Breast epithelium (tissue), 4 donors: ENCODE data around the gene MOB3A. TPM values are rescaled to one million over a fixed set of nuclear protein-coding genes. Genes with fewer than 3 reads are reported as not detected.

Source experiments
- DNase-seq, 2 donors: peaks; one replicate each; pipeline ENCODE4 v3.0.0-alpha.2; 2019; ENCODE audit warnings: low spot score in 2 of 2
- H3K27ac ChIP-seq, 2 donors: fragments of 200-600 bp; sonication (generic) in 1 of 2; one replicate each; pipeline ENCODE4 v1.5.1; 2016 to 2019; ENCODE audit warnings: mild to moderate bottlenecking in 1 of 2
- H3K27me3 ChIP-seq, 2 donors: fragments of 200-600 bp; sonication (generic) in 1 of 2; one replicate each; pipeline versions ENCODE4 v1.5.1 to v1.6.0; 2017 to 2019; ENCODE audit warnings: control low read depth in 1 of 2, mild to moderate bottlenecking in 1 of 2
- H3K36me3 ChIP-seq: fragments of 200-600 bp; one replicate; pipeline ENCODE4 v1.5.1; 2019
- H3K4me1 ChIP-seq, 2 donors: fragments of 200-600 bp; sonication (generic); one replicate each; pipeline ENCODE4 v1.5.1; 2016 to 2019; ENCODE audit warnings: control low read depth in 1 of 2
- H3K4me3 ChIP-seq, 3 donors: fragments of 200-600 bp; sonication (generic); 1 replicate in 2 of 3; 2 replicates in 1 of 3; pipeline ENCODE4 v1.5.1; 2016 to 2019; ENCODE audit warnings: mild to moderate bottlenecking in 3 of 3, moderate library complexity in 2 of 3
- H3K9me3 ChIP-seq, 2 donors: fragments of 200-600 bp; sonication (generic) in 1 of 2; one replicate each; pipeline ENCODE4 v1.5.1; 2016 to 2019; ENCODE audit warnings: control low read depth in 1 of 2
- CTCF ChIP-seq, 3 donors: fragments of 450-650 bp; IDR thresholded peaks; one replicate each; pipeline ENCODE4 v1.5.1; 2016 to 2017; ENCODE audit warnings: antibody characterized with exemption in 3 of 3, mild to moderate bottlenecking in 3 of 3, moderate library complexity in 3 of 3
- POLR2A ChIP-seq: fragments of 450-650 bp; IDR thresholded peaks from one replicate; pipeline ENCODE4 v1.6.1; 2016; ENCODE audit warnings: antibody characterized with exemption, mild to moderate bottlenecking, moderate library complexity
- POLR2AphosphoS5 ChIP-seq, 3 donors: sonication (generic); formaldehyde crosslinking; IDR thresholded peaks; one replicate each; pipeline ENCODE4 v1.6.1; 2017; ENCODE audit warnings: antibody characterized with exemption in 3 of 3
- intact Hi-C: fragments of 100-400 bp; cut with DNase I; formaldehyde crosslinking; loops from one replicate; pipeline ENCODE4 v1.15.1; 2023; ENCODE audit warnings: low total_unique reads
- total RNA-seq, 3 donors: library from RNA; depleted of rRNA; stranded (reverse); fragments of >200 nt; gene quantifications; one replicate each; pipeline ENCODE4 v1.1.0, GENCODE V29; 2016

MOB3A gene
- total RNA-seq, 3 donors from 2014 or later = 18.3 to 45.8 (median 29.2) TPM

- DNase-seq = no peak
- Histone ChIP-seq H3K27me3 (no peaks in the 10 kb centered on the region), H3K36me3 (peaks cover 8% of the 10 kb centered on the region), H3K4me1 (peaks cover 0 to 5% of the 10 kb centered on the region in 2 donors), H3K4me3 (no peak overlapping the region), H3K9me3 (peaks cover 0 to 9% of the 10 kb centered on the region in 2 donors), H3K27ac (no peak overlapping the region)
- intact Hi-C loops = no loop called here
- TF ChIP-seq CTCF (IDR thresholded peaks at IDR 0.05) = no peak
- no peak for TF ChIP-seq POLR2AphosphoS5 (IDR thresholded peaks at IDR 0.05)
- TF ChIP-seq POLR2A = no peak
Observed at GRCh38 chr19:2101417-2102335, 5.5 kb upstream of the MOB3A start.

GRCh38 chr19:2100719-2101061 lies 4.6 kb upstream of the MOB3A start:
- H3K27ac ChIP-seq = no peak overlapping the region
- H3K36me3 ChIP-seq = no peaks in the 10 kb centered on the region
- peaks cover 0 to 5% of the 10 kb centered on the region in 2 donors for H3K4me1 ChIP-seq
- TF ChIP-seq CTCF (IDR thresholded peaks at IDR 0.05) = no peak
- no peak for TF ChIP-seq POLR2AphosphoS5 (IDR thresholded peaks at IDR 0.05)
- no peak for TF ChIP-seq POLR2A
- intact Hi-C loops = no loop called here
- peaks cover 0 to 5% of the 10 kb centered on the region in 2 donors for H3K9me3 ChIP-seq
- no peak overlapping the region for H3K4me3 ChIP-seq
- H3K27me3 ChIP-seq = no peaks in the 10 kb centered on the region
- DNase-seq = no peak

GRCh38 chr19:2099937-2100718 lies 4.0 kb upstream of the MOB3A start:
- H3K9me3 ChIP-seq = no peaks in the 10 kb centered on the region
- no peak overlapping the region for H3K4me3 ChIP-seq
- H3K27me3 ChIP-seq = no peaks in the 10 kb centered on the region
- intact Hi-C loops = loop anchor here (10.0 kb wide), 1 partner anchor 195 kb away; the partner anchor contains the start of genes ADAT3 and SCAMP4
- H3K36me3 ChIP-seq = no peaks in the 10 kb centered on the region
- DNase-seq = no peak
- peaks cover 0 to 5% of the 10 kb centered on the region in 2 donors for H3K4me1 ChIP-seq
- TF ChIP-seq CTCF (IDR thresholded peaks at IDR 0.05) = no peak
- no peak for TF ChIP-seq POLR2A
- no peak for TF ChIP-seq POLR2AphosphoS5 (IDR thresholded peaks at IDR 0.05)
- H3K27ac ChIP-seq = no peak overlapping the region

GRCh38 chr19:2099054-2099501 lies 3.0 kb upstream of the MOB3A start:
- H3K4me3 ChIP-seq = no peak overlapping the region
- no peak overlapping the region for H3K27ac ChIP-seq
- TF ChIP-seq CTCF (IDR thresholded peaks at IDR 0.05) (no peak), POLR2A (no peak), POLR2AphosphoS5 (IDR thresholded peaks at IDR 0.05) (no peak)
- H3K9me3 ChIP-seq = no peaks in the 10 kb centered on the region
- no peak for DNase-seq
- H3K36me3 ChIP-seq = no peaks in the 10 kb centered on the region
- no peaks in the 10 kb centered on the region for H3K27me3 ChIP-seq
- H3K4me1 ChIP-seq = peaks cover 0 to 9% of the 10 kb centered on the region in 2 donors
- intact Hi-C loops = loop anchor here (10.0 kb wide), 1 partner anchor 194 kb away; the partner anchor contains the start of genes ADAT3 and SCAMP4
